Right cardiac atrium (tissue), 5 donors: ENCODE measurements around the gene LMX1B. TPM values are rescaled to one million over a fixed set of nuclear protein-coding genes. Genes with fewer than 3 reads are reported as not detected.
A peak's percentile ranks its signal among the peaks of the same experiment; 100 is the strongest.

Experiments
- ATAC-seq, 2 donors: fragments of 200-7000 bp; cut with Tn5 transposase; one replicate each; pipeline versions ENCODE4 v1.8.0 to v1.9.1; 2020; ENCODE audit warnings: moderate library complexity in 2 of 2, mild to moderate bottlenecking in 1 of 2
- DNase-seq, 3 donors: peaks; one replicate each; pipeline ENCODE4 v3.0.0-alpha.2; 2020
- H3K27ac ChIP-seq: one replicate; pipeline ENCODE4 v1.5.1; 2013; ENCODE audit warnings: mild to moderate bottlenecking, low read length, control low read depth, moderate library complexity
- H3K27me3 ChIP-seq: one replicate; pipeline ENCODE4 v1.6.1; 2013; ENCODE audit not compliant: control insufficient read depth, insufficient read depth
- H3K4me1 ChIP-seq: one replicate; pipeline ENCODE4 v1.6.1; 2013; ENCODE audit warnings: low read length; ENCODE audit not compliant: control insufficient read depth, insufficient read depth
- H3K4me3 ChIP-seq: one replicate; pipeline ENCODE4 v1.5.1; 2013; ENCODE audit warnings: low read length, control low read depth
- H3K9me3 ChIP-seq: one replicate; pipeline ENCODE4 v1.6.1; 2013; ENCODE audit warnings: low read length; ENCODE audit not compliant: control insufficient read depth
- WGBS: extraction: QIAGEN DNeasy Blood & Tissue Kit; methylation state at CpG from one replicate; pipeline ENCODE4 v1.1.7; 2013; 5-methylcytosine and 5-hydroxymethylcytosine counted together
- intact Hi-C, 4 donors: fragments of 100-400 bp; cut with DNase I; formaldehyde crosslinking; loops; one replicate each; pipeline versions ENCODE4 v1.11.0 to v1.14.0; 2022 to 2023
- polyA plus RNA-seq: library from polyadenylated mRNA; stranded (reverse); fragments of 200-250 nt; gene quantifications from one replicate; pipeline ENCODE4 v1.2.3, GENCODE V29; 2013
- total RNA-seq, 4 donors: library from RNA; stranded (reverse); fragmentation: NEBNext Ultra II Directional; extraction: Animal tissue kit (Norgen Biotek cat#: 25700); gene quantifications; one replicate each; pipeline ENCODE4 v1.2.1, GENCODE V29; 2021
- donor health status: healthy with polysubstance abuse.
- donor health status: DM: no; HTN: yes; CAD: no.
- donor health status: DM: no; HTN: no; CAD: no.
- donor health status: DM: no; HTN: yes; CAD: no; lungs with severe emphysema.
- donor health status: DM: yes; HTN: yes; CAD: no.

The LMX1B gene
- total and polyA plus RNA-seq, 5 donors = 0.81 to 3.6 (median 1.7) TPM

DNA sequence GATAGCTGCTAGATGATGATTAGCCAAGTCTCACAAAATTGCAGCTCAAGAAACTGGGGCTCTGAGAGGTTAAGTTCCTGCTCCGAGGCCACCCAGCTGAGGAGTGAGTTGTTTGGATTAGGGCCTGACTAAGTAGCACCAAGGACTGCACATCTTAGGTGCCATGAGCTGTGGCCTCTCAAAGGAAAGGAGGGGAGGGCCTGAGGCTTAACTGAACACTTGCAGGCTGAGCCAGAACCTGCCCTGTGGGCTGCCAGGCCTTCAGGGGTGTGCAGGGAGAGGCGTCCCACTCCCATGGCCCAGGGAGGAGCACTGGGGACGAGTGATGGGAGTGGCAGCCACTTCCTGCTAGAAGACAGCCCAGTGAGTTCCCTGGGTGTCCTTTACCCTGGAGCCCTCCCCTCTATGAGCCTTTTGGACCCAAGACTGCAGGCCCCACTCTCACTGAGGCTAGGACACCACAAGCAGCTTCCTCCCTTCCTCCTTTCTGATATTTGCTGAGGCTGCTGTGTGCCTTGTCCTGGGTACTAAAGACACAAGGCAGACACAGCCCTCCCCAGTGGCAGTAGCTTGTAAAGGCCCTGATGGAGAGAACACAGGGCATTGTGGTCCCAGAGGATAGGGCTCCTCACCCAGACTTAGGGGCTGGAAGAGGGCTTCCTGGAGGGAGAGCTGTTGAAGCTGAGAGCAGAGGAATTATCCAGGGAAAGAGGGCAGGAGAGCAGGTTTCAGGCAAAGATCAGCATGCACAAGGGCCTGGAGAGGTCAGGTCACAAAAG is 22.1 kb downstream of the LMX1B start:
- no peak for ATAC-seq
- no peak overlapping the region for H3K4me3 ChIP-seq
- WGBS = 49% methylated on average over 3 of the region's 3 CpGs
- H3K9me3 ChIP-seq = no peaks in the 10 kb centered on the region
- intact Hi-C loops = no loop called here
- DNase-seq = peak in 1 of 3 donors; percentile 7
- no peaks in the 10 kb centered on the region for H3K27me3 ChIP-seq
- H3K4me1 ChIP-seq = no peaks in the 10 kb centered on the region
- H3K27ac ChIP-seq = no peak overlapping the region

DNA sequence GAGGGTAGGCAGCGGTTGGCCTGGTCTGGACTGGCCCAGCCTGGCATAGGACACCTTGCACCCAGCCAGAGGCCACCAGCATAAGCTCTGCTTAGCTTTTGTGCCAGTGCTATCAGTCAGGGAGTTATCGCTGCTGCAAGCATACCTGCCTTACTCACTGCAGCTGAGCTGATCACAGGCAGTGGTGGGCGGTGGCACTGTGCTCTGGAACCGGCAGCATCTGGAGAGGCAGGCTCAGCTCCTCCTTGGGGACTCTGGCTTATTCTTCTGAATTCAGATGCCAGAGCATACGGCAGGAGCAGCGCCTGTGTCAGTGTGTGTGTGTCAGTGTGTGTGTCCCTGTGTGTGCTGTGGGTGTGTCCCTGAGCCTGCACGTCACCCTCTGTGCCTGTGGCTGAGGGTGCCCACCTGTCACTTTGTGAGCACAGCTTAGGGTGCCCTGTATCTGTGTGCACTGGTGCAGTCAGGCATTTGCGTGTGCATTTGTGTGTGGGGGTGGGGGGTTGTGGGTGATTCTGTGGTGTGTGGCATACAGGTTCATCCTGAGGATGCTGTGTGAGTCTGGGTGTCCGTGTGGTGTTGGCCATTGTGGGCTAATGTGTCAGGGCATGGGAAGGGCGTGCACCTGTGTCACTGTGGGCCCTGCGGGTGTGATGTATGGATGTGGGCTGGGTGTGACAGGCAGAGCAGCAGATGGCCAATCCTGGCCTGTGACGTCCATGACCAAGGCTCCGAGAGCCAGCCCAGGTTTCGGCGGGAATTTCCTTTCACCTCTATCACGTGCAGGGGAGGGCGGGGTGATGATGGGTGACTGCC is 23.5 kb downstream of the LMX1B start:
- no peaks in the 10 kb centered on the region for H3K27me3 ChIP-seq
- H3K9me3 ChIP-seq = no peaks in the 10 kb centered on the region
- intact Hi-C loops = no loop called here
- H3K4me1 ChIP-seq = no peaks in the 10 kb centered on the region
- no peak overlapping the region for H3K4me3 ChIP-seq
- WGBS = 57% methylated on average over 17 of the region's 17 CpGs
- DNase-seq (peak in 1 of 3 donors; percentile 43), ATAC-seq (no peak)
- no peak overlapping the region for H3K27ac ChIP-seq

DNA sequence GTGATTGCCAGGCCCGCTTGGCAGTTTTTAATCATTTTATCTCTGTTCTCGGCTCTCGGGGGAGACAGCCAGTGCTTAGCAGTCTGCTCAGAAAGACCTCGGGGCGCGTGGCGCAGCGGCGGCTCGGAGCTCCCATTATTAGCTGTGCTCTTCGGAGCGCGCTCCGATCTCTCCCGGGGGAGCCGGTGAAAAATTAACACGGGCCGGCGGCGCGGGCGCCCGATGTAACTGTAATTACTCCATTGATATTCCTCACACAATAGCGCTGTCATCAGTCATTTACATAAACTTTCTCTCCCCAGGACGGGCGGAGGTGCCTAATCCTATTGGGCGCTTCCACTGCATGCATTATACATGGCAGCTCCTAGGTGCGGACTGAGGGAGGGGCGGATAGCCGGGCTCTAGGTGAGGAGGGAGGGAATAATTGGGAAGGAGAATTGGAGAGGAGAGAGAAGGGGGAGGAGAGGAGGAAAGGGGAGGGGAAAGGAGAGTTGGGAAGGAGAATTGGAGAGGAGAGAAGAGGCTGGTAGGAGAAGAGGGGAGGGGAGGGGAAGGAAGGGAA is 24.9 kb downstream of the LMX1B start:
- 3% methylated on average over 30 of the region's 30 CpGs for WGBS
- ATAC-seq (no peak), DNase-seq (peak in 1 of 3 donors; percentile 67)
- H3K27me3 ChIP-seq = no peaks in the 10 kb centered on the region
- no peak overlapping the region for H3K27ac ChIP-seq
- no peak overlapping the region for H3K4me3 ChIP-seq
- H3K4me1 ChIP-seq = no peaks in the 10 kb centered on the region
- H3K9me3 ChIP-seq = no peaks in the 10 kb centered on the region
- intact Hi-C loops = no loop called here

DNA sequence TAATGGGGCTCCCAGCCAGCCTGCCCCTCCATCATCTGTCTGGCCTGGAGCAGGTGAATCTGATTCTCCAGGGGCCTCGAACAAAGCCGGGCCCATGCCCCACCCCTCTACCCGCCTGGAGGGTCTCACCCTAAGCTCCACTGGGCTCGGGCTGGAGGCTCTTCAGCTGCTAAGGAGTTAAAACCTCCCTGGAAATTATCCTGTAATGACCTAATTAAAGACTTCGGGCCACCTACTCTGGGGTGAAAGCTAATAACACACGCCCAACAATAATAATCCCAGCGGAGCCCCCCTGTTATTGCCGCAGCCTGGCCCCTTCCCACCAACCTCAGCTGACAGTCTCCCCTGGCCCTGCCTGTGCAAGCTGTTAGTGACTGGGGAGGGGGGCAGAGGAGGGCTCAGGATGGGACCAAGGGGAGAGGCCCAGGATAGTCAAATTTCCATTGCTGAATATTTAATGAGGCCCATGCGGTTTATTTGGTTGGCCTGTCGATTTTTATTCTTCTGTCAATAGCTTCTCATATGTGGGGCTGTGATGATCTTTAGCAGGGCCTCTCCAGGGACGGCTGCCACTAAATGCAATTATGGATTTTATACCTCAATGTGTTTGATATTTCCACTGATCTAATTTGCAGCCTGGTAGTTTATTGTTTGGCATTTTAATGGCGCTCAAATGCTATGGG is 25.7 kb downstream of the LMX1B start:
- Histone ChIP-seq H3K9me3 (no peaks in the 10 kb centered on the region), H3K4me3 (no peak overlapping the region), H3K27me3 (no peaks in the 10 kb centered on the region), H3K4me1 (no peaks in the 10 kb centered on the region), H3K27ac (no peak overlapping the region)
- ATAC-seq (no peak), DNase-seq (peak in 1 of 3 donors; percentile 39)
- WGBS = 60% methylated on average over 12 of the region's 12 CpGs
- intact Hi-C loops = no loop called here

DNA sequence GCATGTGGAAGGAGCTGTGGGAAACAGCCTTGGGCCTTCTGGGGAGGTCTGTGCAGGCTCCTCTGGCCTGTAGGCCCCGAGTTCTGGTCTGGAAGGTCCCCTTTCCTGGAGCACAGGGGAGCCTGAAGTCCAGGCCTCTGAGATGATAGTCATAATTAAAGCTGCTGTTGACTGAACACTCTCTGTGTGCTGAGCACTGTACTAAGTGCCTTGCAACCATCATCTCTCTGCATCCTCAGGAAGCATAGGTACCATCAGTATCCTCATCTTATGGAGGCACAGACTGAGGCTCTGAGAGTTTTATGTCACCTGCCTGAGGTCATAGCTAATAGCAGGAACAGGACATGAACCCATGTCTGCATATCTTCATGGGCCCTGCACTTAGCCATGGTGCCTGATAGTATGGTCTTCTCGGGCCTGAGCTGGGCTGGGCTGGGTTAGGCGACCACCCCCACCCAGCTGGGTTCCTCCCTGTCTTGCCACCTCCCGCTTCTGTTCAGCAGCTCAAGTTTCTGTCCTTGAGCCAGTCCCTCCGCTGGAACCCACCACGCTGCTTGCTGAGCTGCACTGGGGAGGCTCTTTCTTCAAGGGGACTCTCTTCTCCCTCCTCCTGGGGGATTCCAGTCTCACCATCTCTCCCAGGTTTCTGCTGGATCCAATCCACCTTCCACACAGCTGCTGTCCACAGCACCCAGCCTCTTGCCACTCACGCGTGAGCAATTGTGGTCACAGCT is 27.6 kb downstream of the LMX1B start:
- H3K27ac ChIP-seq = no peak overlapping the region
- no peaks in the 10 kb centered on the region for H3K9me3 ChIP-seq
- intact Hi-C loops = no loop called here
- no peaks in the 10 kb centered on the region for H3K27me3 ChIP-seq
- WGBS = 76% methylated on average over 8 of the region's 8 CpGs
- DNase-seq (peak in 1 of 3 donors; percentile 29), ATAC-seq (no peak)
- no peak overlapping the region for H3K4me3 ChIP-seq
- no peaks in the 10 kb centered on the region for H3K4me1 ChIP-seq

DNA sequence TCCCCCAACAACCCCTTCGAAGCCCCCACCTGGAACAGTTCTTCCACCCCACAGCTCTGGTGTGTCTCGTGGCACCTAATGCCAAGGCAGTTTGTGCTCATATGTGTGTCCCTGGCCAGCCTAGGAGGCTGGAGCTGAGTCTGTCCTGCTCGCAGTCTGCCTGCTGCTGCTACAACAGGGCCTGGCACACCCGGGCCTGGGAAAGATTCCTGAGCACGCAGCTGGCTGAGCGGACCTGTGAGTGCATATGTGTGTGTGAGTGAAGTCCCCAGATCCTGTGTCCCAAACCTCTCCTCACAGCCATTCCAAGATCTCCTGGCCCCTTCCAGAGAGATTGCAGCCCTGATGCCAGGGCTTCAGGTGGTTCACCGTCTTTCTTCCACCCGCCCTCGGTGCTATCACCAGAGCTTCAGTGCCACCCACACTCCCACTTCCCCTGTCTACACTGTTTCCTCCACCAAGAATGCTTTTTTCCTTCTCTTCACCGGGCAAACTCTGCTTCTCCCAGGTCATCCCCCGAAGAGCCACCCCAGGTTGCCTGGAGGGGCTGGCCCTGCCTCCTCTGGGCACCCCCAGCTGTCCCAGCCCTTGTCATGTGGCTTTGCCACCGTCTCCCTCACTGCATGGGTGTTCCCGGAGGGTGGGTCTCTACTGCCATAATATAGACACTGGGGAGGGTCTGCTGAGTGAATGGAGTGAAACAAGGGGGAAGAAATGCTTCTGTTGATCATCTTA is 28.4 kb downstream of the LMX1B start:
- peak in 1 of 3 donors; percentile 37 for DNase-seq
- WGBS = 64% methylated on average over 13 of the region's 13 CpGs
- Histone ChIP-seq H3K4me1 (no peaks in the 10 kb centered on the region), H3K9me3 (no peaks in the 10 kb centered on the region), H3K4me3 (no peak overlapping the region), H3K27me3 (no peaks in the 10 kb centered on the region), H3K27ac (no peak overlapping the region)
- no peak for ATAC-seq
- intact Hi-C loops = no loop called here

DNA sequence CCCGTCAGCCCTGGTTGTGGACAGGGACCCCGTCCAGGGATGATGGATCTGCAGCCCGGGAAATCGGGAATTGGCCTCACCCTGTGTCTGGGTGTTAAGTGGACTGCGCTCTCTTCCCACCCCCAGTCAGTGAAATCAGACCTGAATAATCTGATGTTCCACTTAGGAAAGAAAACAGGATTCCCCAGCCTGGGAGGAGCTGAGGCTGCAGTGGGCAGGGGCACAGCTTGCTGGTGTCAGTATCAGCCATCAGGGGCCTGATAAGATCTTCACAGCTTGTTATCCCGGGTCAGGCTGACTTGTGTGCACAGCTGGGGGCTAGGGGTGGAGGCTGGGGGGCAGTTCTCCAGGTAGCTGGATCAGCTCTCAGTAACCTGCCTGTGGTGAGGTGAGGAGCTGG is 29.1 kb downstream of the LMX1B start:
- H3K4me1 ChIP-seq = no peaks in the 10 kb centered on the region
- 36% methylated on average over 6 of the region's 6 CpGs for WGBS
- no peak for ATAC-seq

DNA sequence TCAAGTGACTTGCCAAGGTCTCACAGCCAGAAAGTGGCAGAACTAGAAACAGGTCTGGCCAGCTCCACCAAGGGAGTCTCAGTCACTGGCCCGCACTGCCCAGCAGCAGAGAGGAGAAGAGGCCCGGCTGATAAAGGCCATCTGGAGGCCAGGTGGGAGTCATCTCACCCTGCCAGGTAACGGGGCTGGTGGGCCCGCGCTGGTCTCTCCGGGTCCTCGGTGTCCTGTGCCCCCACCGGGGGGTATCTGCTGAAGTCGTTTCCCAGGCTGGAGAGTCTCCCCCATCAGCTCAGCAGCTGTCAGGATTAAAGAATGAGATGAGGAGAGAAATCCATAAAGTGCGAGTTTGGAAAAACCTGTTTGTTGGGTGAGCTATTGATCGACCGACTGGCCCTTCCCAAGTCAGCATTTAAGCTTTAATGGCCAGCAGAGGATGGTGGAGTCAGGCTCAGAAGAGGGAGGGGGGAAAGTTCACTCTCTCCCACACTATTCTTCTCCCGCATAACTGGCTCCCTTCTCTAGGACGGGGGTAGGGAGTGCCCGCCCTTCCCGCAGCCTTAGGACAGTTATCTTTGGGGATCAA is 30.3 kb downstream of the LMX1B start:
- Histone ChIP-seq H3K4me1 (no peaks in the 10 kb centered on the region), H3K27me3 (no peaks in the 10 kb centered on the region), H3K4me3 (no peak overlapping the region), H3K27ac (no peak overlapping the region), H3K9me3 (no peaks in the 10 kb centered on the region)
- 40% methylated on average over 16 of the region's 16 CpGs for WGBS
- intact Hi-C loops = no loop called here
- DNase-seq = peak in 1 of 3 donors; percentile 26
- ATAC-seq = no peak

More for the DNA sequence above, 29.1 kb downstream of the LMX1B start:
- H3K4me3 ChIP-seq = no peak overlapping the region
- intact Hi-C loops = no loop called here
- no peaks in the 10 kb centered on the region for H3K9me3 ChIP-seq
- no peak overlapping the region for H3K27ac ChIP-seq
- DNase-seq = peak in 1 of 3 donors; percentile 20
- H3K27me3 ChIP-seq = no peaks in the 10 kb centered on the region

DNA sequence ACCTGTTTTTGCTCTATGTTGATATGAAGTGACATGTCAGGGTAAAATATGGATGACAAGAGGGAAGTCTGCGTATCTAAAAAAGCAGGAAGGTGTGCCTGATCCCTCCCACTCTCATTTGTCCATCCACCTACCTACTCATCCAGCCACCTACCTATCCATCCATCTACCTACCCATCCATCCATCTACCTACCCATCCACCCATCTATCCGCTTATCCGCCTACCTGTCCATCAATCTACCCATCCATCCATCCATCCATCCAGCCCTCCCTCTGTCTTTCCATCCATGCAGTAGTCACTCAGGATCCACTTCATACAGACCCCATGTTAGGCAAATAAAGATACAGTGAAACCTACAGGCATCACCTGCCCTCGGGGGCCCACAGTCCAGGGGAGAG is 32.4 kb downstream of the LMX1B start:
- H3K4me1 ChIP-seq = no peaks in the 10 kb centered on the region
- no peaks in the 10 kb centered on the region for H3K9me3 ChIP-seq
- intact Hi-C loops = no loop called here
- H3K27ac ChIP-seq = no peak overlapping the region
- no peaks in the 10 kb centered on the region for H3K27me3 ChIP-seq
- no peak for ATAC-seq
- no peak for DNase-seq
- 76% methylated on average over 4 of the region's 4 CpGs for WGBS
- H3K4me3 ChIP-seq = no peak overlapping the region
